ENCODE measurements around the gene VEGFC. TPM values are rescaled to one million over a fixed set of nuclear protein-coding genes. Genes with fewer than 3 reads are reported as not detected.

Gene VEGFC, protein sequence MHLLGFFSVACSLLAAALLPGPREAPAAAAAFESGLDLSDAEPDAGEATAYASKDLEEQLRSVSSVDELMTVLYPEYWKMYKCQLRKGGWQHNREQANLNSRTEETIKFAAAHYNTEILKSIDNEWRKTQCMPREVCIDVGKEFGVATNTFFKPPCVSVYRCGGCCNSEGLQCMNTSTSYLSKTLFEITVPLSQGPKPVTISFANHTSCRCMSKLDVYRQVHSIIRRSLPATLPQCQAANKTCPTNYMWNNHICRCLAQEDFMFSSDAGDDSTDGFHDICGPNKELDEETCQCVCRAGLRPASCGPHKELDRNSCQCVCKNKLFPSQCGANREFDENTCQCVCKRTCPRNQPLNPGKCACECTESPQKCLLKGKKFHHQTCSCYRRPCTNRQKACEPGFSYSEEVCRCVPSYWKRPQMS
- 9.7 to 12.2 TPM (median 10.5 TPM) in 5 replicates for total RNA-seq (2022; extraction: Qiagen RNA extraction)

GRCh38 chr4:176792326-176793059 lies at the start of gene VEGFC:
VEGFC (minus strand) TSS chr4:176792922; CDS start chr4:176792311, 611 bp downstream.

All from A549 treated with Mapracorat at 1 μM for 4 hours (cell line).